Femur (tissue), 1 donor: ENCODE measurements around the gene TSFM.

Experiments
- DNase-seq: peaks from one replicate; pipeline ENCODE4 v3.0.0-alpha.2; 2017

TSFM gene

DNA sequence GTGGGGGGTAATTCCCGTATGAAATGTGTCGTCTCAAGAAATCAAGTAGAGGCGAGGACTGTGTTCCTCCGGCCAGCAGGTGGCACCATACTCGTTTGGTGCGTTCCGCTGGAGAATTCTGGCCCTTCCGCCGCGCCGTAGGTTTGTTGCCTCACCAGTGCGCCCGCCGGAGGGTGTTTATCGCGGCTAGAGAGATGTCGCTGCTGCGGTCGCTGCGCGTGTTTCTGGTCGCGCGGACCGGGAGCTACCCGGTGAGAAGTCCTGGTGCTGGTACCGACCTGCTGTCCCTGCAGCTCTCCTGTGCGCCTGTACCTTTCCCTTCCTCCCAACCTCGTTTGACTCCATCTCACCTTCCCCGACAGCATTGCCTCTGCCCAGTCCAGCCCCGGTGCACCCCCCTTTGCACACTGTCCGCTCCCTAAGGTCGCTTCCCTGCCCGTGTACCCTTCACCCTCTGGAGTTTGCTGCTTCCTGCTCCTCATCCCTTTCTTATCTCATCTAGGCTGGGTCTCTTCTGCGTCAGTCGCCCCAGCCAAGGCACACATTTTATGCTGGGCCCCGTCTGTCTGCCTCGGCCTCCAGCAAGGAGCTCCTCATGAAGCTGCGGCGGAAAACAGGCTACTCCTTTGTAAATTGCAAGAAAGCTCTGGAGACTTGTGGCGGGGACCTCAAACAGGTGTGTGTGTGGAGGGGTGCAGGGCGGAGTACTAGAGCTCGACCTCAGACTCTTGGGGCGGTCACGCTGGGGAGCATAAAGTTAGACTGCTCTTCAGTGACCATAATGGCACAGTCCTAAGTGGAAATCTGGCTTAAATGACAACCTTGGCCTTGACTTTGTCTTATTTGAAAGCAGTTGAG, at the start of gene TSFM:
Gene TSFM (plus strand): TSS at position 180 of the 858 bp plus-strand sequence. CDS start 15 bp downstream, at position 195.
- DNase-seq: peak; percentile 96

DNA sequence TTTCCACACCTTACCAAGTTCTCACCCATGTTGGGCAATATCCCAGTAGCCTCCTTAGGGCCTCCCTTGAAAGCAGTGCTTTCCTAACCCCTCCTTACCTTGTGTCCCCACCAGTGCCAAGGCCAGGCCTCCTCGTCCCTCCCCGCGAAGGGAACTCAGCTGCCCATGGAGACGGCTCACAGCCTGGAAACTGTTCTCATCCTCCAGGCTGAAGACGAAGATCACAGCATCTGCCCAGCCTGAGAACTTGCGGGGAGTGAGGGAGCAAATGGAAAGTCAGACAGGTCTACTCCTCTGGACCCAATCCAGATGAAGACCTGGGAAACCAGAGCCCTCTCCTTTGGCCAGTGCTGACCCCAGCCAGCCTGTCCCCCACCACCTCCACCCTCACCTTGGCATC, 48.7 kb upstream of the TSFM start:
- peak; percentile 12 for DNase-seq

DNA sequence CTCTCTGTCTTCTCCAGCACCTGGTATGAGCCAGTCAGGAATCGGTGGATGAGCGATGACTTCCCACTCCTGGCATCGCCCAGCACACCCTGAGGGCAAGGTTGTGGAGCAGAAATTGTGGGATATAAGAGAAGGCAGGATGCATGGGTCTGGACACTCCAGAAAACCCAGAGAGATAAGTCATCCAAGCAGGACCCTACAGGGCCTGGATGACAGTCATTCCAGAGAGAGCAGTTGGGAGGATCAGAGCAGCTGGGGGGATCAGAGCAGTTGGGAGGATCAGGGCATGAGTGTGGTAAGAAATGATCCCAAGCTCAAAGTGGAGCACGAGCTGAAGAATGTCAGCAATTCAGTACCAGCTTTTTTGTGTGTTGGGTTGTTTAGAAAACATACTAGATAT, 48.0 kb upstream of the TSFM start:
- no peak for DNase-seq

DNA sequence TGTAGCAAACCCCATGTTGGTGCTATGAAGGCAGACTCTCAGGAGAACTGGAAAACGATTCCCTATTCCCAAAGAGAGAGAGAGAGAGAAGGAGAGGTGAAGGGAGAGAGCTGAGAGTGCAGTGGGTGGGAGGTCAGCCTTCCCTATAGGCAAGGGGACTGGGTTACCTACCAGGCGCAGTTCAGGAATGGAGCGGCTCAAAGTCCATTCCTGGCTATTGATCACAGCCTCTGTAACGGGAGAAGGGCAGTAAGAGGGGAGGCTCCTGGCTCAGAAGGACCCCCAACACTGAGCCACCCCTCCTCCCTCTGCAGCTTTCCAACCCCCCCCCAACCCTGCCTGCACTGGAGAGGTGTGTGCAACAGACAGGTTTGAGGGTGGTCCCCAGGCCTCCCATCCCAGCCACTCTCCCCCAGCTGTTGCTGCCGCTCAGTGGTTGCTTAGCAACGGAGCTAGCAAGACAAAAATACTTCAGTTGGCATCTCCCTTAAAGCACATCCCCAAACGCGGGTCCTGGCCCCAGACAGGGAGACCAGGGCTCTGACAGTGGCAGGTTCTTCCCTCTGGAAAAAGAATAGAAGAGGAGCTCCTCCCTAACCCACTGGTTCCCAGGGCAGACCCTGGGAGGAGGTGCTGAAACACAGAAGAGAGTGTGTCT, 47.3 kb upstream of the TSFM start:
- DNase-seq: peak; percentile 84

DNA sequence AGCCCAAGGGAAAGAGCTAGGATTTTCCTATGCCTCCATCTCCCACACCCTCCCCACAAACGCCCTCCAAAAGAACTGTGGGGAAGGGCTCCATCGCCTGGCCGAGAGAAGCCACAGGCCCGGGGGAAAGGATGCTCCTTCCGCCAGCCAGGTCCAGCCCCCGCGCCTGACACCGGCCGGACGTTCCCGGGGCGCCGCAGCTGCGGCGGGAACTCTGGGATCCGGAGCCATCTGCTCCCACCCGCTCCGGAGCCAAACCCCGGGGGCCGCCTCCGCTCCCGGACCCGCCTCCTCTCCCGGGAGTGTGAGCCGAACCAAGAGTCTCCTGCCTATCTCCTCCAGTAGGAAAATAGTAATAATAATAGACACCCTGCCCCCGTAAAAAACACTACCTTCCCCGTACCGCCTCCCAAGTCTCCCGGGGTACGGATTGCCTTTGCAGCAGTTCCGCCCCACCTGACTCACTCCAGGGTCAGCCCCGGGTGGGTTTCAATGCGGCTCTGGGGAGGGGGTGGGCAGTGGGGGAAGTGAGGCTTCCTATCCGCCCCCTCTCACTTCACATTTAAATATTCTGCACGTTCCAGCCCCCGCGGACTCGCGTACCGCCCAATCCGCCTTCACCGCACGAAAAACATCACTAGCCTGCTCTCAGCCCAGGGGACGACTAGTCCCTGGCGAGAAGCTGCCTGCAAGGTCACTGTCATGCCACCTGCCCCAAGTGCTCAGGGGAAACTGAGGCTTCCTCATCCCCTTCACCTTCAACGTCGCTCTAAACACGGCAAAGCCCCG, 46.4 kb upstream of the TSFM start:
- DNase-seq: peak; percentile 74

DNA sequence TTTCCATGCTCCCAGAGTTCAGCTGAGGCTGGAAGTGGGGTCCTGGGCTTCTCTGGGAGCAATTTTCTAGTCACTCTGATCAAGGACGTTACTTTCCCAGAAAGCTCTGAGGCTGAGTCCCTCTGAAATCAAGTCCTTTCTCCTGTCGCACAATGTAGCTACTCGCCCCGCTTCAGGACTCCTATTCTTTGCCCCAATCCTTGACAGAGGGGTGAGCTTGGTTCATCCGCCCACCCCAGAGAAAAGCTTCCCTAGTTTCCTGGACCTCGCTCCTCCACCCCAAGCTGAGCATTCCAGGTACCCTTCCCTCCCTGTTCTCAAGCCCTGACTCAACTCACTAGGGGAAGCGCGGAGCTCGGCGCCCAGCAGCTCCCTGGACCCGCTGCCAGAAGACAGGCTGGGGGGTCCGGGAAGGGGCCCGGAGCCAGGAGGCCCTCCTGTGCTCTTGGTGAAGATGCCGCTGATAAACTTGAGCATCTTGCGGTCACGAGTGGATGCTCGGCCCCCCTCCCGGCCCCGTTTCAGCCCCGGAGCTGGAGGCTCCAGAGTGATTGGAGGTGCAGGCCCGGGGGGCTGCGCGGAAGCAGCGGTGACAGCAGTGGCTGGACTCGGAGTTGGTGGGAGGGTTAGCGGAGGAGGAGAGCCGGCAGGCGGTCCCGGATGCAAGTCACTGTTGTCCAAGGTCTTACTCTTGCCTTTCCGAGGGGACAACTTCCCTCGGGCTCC, 45.7 kb upstream of the TSFM start:
- DNase-seq: no peak

DNA sequence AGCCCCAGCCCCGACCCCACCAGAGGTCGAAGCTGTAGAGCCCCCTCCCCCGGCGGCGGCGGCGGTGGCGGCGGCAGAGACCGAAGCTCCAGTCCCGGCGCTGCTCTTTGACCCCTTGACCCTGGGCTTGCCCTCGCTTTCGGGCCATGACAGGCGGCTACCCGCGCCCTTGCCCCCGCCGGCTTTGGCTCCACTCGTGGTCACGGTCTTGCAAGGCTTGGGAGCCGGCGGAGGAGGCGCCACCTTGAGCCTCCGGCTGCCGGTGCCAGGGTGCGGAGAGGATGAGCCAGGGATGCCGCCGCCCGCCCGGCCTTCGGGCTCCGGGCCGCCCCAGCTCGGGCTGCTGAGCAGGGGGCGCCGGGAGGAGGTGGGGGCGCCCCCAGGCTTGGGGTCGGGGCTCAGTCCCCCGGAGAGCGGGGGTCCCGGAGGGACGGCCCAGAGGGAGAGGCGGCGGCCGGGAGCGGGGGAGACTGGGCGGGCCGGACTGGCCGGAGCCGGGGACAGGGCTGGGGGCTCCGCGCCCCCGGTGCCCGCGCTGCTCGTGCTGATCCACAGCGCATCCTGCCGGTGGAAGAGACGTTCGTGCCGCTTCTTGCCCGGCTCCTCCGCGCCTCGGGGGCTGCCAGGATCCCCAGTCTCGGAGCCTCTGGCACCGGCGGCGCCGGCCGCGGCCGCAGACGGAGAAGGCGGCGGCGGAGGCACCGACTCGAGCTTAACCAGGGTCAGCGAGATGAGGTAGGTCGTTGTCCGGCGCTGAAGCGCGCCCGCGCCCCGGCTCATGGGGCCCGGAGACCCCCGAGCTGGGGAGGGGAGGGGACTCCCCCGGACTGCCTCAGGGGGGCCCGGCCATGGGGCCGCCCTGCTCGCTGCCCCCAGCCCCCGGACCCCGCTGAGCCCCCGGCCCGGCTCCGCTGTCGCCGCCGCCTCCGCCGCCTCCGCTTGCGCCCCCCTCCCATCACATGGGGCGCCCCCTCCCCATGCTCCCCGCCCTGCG, 44.8 kb upstream of the TSFM start:
- no peak for DNase-seq

DNA sequence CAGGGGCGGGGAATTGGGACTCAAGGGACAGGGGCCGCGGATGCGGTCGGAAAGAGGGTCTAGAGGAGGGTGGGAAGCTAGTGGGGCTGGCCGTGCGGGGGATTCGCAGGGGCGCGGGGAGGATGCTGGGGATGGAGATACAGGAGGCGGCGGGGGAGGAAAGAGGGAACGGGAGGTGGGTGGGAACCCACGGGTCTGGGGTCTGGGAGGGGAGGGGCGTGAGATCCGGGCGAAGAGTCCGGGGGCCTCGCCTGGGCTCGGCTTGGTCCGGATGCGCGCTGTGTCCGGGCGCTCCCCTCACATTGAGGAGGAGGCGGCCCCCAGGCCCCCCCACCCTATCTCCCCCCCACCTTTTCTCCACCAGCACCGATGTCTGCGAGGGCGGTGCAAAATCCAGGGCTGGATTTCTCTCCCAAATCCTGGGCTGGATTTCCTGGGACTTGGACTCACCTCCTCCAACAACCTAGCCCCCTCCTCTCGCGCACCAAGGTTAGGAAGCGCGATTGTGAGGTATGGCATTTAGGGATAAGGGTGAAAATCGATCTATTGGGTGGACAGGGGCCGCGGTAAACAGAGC, 43.8 kb upstream of the TSFM start, which contains the start of gene AGAP2:
Gene AGAP2 (minus strand): TSS at position 82 of the 577 bp plus-strand sequence. CDS start 496 bp downstream, outside the sequence.
- no peak for DNase-seq

DNA sequence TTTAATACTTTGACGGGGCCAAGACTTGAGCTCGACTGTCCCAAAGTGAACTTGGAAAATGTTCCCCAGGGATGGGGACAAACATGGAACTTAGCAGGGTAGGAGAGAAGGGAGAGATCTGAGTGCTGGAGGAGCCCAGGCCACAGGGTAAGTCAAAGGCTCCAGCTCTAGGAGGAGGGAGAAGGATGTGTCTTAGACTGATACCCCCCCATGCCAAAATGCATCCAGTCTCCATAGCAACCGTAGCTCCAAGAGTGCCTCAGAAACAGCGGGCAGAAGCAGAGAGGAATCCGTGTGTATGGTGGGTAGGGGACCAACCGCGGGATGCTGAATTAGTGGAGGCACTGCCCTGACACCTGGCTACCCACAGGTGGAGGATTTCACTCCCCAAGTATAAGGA, 43.2 kb upstream of the TSFM start:
- no peak for DNase-seq

DNA sequence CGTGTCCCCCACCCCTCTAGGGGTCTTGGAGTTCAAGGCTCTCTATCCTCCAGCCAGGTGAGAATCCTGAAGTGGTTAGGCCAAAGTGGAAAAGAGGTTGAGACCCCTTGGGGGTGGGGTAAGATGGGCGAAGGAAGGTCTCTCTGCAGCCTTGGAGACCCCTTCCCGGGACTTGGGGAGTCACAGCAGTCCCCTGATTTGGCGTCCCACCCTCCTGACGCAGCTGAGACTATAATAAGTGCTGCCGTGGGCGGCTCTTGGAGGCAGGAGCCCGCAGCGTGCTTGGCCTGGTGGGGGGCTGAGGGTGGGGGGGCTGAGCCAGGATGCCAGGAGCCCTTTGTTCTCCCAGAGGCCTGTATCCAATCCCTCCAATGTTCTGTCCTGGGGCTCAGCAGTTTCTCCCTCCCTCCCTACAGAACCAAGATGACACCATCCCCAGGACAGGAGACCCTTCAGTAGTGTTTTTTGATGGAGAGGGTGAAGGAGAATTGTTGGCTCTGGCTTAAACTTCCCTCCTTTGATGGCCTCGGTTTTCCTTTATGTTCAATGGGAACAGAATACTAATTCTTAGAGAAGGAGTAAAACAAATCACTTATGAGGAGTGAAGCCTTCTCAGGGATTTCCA, 42.6 kb upstream of the TSFM start:
- no peak for DNase-seq

DNA sequence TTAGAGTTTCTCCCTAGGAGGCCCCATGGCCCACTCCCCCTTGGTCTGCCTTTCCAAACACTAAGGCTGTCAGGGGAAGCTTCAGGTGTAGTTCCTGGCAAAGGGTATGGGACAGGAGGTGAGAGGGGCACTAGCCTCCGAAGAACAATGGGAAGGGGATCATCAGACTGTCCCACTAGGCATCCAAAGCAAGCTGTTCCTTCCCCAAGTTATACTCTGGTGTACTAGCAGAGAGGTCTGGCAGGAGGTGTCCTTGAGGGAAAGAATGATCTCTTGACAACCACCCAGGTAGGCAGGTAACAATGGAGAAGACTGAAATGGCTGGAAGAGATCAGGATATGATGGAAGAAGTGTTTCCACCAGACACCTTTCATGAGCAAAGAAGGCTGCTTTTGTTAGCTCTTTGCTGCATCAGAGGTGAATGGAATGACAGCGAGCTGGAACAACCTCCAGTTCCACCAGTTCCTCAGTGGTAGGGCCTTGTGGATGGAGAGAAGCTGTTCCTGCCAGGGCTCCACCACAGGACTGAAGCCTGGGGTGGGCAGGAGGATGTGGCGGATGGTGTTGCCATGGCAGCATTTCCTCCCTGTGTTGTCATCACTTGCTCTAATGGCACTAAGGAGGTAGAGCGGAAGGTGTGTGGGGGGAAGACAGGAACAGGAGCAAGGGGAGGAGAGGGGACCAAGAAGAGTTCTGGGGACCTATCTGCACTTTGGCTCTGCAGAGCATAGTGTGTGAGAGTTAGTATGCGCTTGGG, 41.8 kb upstream of the TSFM start:
- no peak for DNase-seq

DNA sequence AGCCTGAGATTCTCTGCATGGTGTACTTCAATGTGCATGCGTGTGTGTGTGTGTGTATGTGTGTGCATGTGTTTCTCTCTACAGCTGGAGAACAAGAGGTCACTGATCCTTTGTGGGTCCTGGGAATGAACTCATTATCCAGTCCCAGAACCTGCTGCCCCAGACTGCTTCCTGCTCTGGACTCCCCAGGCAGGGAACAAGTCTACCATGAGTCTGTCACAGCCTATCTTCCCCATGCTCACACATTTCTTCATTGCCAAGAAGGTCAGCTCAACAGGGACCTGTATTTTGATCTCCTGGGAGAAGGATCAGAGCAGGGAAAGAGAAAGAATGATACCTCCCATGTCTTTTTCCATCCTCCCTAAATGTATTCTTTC, 41.2 kb upstream of the TSFM start:
- no peak for DNase-seq

DNA sequence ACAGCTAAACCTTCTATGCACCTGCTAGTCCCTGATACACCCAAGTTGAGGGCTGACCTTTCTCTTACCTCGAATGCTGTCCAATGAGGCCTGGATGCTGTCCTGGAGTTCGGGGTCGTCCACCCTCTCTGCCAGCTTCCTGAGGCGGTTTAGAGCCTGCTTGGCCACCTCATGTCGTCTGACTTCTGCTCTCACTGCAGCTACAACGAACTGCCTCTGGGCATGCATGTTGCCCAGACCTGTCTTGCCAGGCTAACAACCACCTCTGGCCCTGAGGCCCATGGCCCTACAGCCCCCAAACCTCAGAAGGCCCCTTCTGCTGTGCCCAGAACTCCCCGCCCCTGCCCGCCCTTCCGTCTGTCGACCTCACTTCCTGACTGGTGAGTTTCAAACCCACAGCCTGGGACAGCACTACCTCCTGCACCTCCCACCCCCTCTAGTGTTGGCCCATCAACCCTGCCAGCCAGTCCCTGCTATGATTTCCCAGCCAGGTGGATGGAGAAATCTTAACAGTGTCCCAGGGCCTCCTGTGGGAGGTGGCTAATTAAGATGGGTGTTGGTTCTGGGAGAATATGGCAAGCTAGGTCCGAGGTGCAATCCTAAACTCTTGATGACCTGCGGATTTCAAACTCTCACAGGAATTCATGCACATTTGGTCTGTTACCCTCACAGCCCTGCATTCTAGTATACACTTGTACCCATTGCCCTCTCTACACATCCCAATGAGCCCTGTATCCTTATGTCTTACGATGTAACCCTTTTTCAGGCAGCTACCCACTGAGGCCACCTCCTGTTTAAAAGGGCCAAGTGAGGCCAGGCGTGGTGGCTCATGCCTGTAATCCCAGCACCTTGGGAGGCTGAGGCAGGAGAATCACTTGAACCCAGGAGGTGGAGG, 40.5 kb upstream of the TSFM start:
- DNase-seq: no peak

DNA sequence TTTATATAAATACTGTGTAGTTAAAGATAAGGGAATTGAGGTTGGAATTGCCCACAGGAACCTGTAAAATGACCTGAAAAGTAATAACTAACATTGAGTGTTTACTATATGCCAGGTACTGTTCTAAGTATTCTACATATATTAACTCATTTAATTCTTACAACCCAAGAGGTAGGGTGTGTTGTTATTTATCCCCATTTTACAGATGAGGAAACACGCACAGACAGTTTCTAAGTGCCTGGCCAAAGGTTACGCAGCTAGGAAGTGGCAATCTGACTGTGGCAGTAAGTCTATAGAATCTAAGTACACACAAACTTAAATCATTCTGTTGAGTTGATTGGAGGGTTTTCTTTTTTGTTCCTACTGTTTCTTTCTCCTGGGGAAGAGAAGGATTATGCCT, 38.8 kb upstream of the TSFM start:
- DNase-seq: no peak

DNA sequence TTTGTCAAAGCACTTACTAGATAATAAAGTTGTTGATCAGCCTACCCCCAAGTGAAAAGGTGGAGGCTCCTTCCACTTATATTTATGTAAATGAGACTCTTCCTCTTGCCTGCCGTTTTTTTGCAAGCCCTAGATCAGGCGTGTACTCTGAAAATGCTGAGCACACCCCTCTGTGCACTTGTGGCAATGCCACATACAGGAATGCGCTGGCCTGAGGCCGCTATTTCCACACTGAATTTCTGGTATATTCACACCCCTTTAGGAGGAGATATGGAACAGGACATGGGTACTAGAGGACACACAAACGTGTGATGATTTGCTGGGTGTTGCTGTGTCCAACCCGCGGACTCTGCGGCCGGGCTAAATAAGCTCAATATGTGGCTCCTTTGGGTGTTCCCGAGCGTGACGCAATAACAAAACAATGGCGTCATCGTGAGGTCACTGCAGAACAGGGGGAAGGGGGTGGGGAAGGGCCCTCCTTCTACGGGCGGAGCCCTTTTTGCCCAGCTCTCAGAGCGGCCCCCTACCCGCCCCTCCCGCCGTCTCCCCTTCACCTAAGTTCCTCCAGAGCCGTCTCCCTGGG, 38.3 kb upstream of the TSFM start:
- peak; percentile 88 for DNase-seq

DNA sequence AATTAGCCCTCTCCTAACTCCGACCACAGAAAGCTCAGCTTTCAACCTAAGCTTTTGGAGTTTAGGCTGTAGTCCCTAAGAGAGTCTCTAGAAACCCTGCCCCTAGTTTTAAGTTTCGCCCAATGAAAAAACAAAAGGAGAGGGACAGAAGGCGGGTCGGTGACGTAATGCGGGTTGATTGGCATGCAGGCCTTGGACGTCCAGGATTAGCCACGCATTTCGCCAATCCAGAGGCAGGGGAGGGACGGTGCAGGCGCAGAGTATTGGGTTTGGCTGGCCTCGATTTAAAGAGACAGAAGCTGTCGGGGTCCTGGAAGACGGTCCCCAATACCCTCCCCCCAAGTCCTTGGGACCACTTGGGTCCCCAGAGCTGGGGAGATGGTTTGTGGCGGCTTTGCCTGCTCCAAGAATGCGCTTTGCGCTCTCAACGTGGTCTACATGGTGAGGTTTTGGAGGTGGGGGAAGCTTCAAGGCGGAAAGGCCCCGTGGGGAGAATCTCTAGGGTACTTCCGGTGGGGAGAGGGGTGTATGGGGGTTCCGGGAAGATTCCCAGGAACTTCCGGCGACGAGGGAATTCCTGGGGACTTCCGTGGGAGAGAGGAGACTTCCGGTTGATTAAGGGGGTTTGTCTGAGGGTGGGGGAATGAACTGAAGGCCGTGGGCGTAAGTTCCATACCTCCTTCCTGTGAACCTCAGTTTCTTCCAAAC, 37.7 kb upstream of the TSFM start, which contains the start of gene TSPAN31:
Gene TSPAN31 (plus strand): TSS at position 263 of the 708 bp plus-strand sequence. CDS start 116 bp downstream, at position 379.
- DNase-seq: peak; percentile 98

DNA sequence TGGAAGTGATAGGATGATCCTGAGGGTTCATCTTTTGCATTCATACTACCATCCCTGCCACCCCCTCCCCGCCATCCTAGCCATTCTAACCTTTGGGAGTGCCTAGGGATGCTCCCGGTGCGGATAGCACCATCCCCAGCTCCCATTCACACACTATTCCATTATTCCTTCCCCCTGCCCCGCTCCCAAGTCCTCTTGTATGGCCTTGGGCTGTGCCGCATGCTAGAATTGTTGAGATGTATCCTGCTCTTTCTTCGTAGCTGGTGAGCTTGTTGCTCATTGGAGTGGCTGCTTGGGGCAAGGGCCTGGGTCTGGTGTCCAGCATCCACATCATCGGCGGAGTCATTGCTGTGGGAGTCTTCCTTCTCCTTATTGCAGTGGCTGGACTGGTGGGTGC, 37.1 kb upstream of the TSFM start:
- no peak for DNase-seq

DNA sequence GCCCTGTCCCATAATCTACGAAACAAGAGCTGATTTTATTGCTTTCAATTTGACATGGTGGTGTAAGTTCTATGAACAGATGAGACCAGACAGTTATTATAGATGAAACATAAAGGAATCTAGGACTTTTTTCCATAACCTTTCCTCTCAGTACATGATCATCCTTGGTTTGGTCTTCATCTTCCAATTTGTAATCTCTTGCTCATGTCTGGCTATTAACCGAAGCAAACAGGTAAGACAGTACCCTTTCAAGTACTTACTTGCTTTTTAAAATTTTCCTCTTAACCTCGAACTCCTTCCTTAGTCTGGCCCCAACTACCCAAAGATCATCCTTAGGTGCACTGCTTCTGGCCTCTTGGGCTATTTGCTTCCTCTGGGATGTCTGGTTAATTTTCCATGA, 36.6 kb upstream of the TSFM start:
- DNase-seq: no peak
